ENCODE data around the gene CFAP46. TPM values are rescaled to one million over a fixed set of nuclear protein-coding genes. Genes with fewer than 3 reads are reported as not detected.

Gene CFAP46
- total and polyA plus RNA-seq, 2 experiments from 2014 or later: 3.1 to 5.4 TPM

- DNase-seq (ENCODE audit: low spot score) (no peak), ATAC-seq (no peak)
- H3K36me3 Mint-ChIP-seq (ENCODE audit: low read depth): no peaks in the 10 kb centered on the region
- Histone ChIP-seq H3K79me2 (replicated peaks; ENCODE audit: insufficient read depth) (no peaks in the 10 kb centered on the region), H3K9me2 (ENCODE audit: insufficient read depth) (no peaks in the 10 kb centered on the region), H2AFZ (no peak overlapping the region), H3K27ac (ENCODE audit: low read depth) (no peak overlapping the region), H4K20me1 (replicated peaks; ENCODE audit: insufficient read depth) (no peaks in the 10 kb centered on the region), H3K27me3 (ENCODE audit: insufficient read depth) (no peaks in the 10 kb centered on the region), H3K4me2 (no peak overlapping the region), H3K4me1 (ENCODE audit: insufficient read depth) (no peaks in the 10 kb centered on the region), H3K36me3 (ENCODE audit: insufficient read depth) (no peaks in the 10 kb centered on the region), H3F3A (replicated peaks; ENCODE audit: low read depth) (no peaks in the 10 kb centered on the region), H3K4me3 (no peak overlapping the region)
- H3K9me3 Mint-ChIP-seq: no peaks in the 10 kb centered on the region
- H3K27me3 Mint-ChIP-seq (ENCODE audit: insufficient read depth, low read depth, poor library complexity): peaks cover 6% of the 10 kb centered on the region
- no peak overlapping the region for H3K4me3 Mint-ChIP-seq
- TF ChIP-seq ZNF462 (CRISPR knock-in tag; IDR thresholded peaks at IDR 0.05): no peak
- no peak overlapping the region for H3K27ac Mint-ChIP-seq
- peaks cover 8% of the 10 kb centered on the region for H3K4me1 Mint-ChIP-seq
These were observed 46.6 kb upstream of the CFAP46 start for GRCh38 chr10:132988988-132989387.

- no peaks in the 10 kb centered on the region for H3K4me1 ChIP-seq (ENCODE audit: insufficient read depth)
- no peaks in the 10 kb centered on the region for H3K79me2 ChIP-seq (replicated peaks; ENCODE audit: insufficient read depth)
- Mint-ChIP-seq H3K4me3 (no peak overlapping the region), H3K36me3 (ENCODE audit: low read depth) (no peaks in the 10 kb centered on the region), H3K27me3 (ENCODE audit: insufficient read depth, low read depth, poor library complexity) (peaks cover 9% of the 10 kb centered on the region), H3K9me3 (no peaks in the 10 kb centered on the region), H3K27ac (no peak overlapping the region), H3K4me1 (peaks cover 8% of the 10 kb centered on the region)
- no peaks in the 10 kb centered on the region for H3K36me3 ChIP-seq (ENCODE audit: insufficient read depth)
- DNase-seq (ENCODE audit: low spot score) (no peak), ATAC-seq (no peak)
- no peak overlapping the region for H2AFZ ChIP-seq
- no peaks in the 10 kb centered on the region for H3K27me3 ChIP-seq (ENCODE audit: insufficient read depth)
- H3K4me3 ChIP-seq: no peak overlapping the region
- no peak overlapping the region for H3K4me2 ChIP-seq
- H3F3A ChIP-seq (replicated peaks; ENCODE audit: low read depth): no peaks in the 10 kb centered on the region
- H3K9me2 ChIP-seq (ENCODE audit: insufficient read depth): no peaks in the 10 kb centered on the region
- no peak overlapping the region for H3K27ac ChIP-seq (ENCODE audit: low read depth)
- H4K20me1 ChIP-seq (replicated peaks; ENCODE audit: insufficient read depth): no peaks in the 10 kb centered on the region
- TF ChIP-seq EZH2phosphoT487 (IDR thresholded peaks at IDR 0.05; ENCODE audit: unreplicated experiment) (no peak), ZNF462 (CRISPR knock-in tag; IDR thresholded peaks at IDR 0.05) (no peak), JUNB (IDR thresholded peaks at IDR 0.05; ENCODE audit: unreplicated experiment) (no peak)
These were observed 45.6 kb upstream of the CFAP46 start for GRCh38 chr10:132987671-132988571.
